Measurements from ENCODE around the gene INTS14.
A peak's percentile ranks its signal among the peaks of the same experiment; 100 is the strongest.
"Not testable (repeated sequence)": the region's sequence is repeated elsewhere in the genome, so short reads cannot be mapped to it uniquely, and the experiment has no call there.

INTS14 gene

DNA sequence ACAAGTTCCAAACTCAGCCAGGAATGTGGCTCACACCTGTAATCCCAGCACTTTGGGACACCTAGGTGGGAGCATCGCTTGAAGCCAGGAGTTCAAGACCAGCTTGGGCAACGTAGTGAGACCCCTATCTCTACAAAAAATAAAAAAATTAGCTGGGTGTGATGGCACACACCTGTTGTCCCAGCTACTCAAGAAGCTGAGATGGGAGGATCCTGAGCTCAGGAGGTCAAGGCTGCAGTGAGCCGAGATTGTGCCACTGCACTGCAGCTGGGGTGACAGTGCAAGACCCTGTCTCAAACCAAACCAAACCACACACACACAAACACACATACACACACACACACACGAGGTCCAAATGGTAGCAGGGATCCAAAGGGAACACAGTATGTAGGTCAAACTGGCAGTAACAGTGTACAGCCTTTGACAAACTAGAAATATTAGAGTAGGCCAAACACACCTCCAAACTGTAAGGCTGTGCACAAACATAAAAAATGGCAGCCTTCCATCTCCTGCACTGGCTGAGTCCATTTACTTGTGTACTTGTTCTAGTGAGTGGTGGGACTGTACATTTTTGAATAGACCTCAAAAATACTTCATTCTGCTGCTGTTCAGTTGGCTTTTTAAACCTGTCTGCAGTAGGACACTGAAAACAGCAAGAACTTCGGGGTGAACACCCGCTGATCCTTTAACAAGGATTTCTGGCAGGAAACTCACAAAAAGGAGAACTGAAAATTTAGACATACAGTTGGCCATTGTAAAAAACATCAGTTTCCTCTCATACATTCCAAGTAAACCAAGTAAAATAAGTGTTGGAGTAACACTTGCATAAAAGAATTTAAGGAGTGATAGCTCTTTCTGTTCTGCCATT lies 33.6 kb downstream of the INTS14 start:
- no peak for DNase-seq

DNA sequence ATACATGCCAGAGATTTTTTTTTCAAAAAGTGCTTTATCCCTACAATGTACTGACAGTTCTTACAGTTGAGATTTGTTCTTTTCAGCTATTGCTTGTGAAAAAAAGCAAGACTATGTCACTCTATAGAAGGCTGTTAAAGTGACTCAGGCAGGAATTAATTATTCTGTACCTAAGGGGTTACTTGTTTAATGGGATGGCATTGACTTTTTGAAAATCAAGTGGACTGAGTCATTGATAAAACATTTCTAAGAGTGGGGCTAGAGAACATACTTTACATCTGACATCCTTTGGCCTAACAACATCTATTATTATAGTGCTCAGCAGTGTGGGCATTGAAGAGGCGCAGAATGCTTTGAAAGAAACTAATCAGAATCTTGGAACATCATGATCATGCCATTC lies 34.3 kb downstream of the INTS14 start:
- DNase-seq: no peak

DNA sequence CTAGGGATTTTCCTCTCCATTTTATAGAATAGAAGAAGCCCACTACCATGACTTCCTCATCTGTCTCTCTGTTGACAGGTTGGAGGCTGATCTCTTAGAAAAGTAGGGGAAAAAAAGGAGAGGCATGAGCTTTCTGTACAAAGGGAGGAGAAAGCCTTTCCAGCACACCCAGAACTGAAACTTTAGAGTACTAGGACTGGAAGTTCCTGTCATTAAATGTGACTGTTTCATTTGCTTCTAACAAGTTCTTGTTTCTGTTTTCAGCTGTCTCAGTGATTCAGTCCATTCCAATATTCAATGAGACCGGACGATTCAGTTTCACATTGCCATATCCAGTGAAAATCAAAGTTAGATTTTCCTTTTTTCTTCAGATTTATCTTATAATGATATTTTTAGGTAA lies 39.0 kb downstream of the INTS14 start:
- DNase-seq: no peak

- no peak for DNase-seq
Observed at GRCh38 chr15:65569728-65570127, 41.2 kb downstream of the INTS14 start.

DNA sequence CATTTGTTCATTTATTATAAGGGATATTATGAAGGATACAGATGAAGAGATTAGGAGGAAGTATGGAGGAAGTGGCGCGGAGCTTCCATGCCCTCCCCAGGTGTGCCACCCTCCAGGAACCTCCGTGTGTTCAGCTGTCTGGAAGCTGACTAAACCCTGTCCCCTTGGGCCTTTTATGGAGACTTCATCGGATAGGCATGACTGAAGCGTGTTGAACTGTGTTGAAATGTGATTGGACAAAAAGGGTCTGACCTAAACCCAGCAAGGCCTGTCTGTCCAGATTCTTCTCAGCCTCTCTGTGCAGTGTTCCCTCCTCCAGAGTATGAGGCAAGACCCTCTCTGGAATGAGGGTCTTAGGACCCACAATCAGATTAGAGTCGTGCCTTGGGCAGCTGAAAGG lies 49.0 kb downstream of the INTS14 start:
- DNase-seq: no peak

GRCh38 chr15:65559941-65560340 lies 51.0 kb downstream of the INTS14 start:
- no peak for DNase-seq

DNA sequence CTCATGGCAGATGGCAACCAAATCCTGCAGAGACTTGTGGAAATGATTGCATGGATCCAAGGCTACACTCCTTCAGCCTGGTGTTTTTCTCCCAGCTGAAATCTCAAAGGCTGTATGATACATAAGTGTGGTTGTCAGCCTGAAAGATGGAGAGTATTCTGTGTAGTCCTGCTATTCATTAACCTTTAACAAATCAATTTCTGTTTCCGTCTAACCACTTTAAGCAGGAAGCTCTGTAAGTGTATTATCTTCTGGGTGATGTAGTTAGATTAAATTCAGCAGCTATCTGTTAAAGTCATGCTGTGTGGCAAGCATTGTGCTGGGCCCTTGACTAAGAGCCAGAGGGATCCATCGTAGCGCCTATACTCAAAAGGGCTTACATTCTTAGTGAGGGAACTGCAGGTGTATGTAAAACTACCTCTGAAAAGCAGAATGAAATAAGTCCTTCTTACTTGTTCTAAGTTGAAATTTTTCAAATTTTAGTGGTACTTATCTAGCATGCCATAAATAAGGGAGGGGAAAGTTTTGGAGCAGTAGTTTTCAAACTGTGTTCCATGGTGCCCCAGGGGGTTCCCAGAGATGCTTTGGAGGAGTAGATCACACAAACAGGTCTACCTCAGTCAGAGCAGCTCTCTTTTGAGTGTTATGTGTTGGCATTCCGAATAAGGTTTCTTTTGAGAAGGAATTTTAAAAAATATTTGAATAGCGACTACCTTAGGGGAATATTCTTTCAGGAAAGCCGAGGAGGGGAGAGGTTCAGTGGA lies 51.8 kb downstream of the INTS14 start:
- DNase-seq: no peak

DNA sequence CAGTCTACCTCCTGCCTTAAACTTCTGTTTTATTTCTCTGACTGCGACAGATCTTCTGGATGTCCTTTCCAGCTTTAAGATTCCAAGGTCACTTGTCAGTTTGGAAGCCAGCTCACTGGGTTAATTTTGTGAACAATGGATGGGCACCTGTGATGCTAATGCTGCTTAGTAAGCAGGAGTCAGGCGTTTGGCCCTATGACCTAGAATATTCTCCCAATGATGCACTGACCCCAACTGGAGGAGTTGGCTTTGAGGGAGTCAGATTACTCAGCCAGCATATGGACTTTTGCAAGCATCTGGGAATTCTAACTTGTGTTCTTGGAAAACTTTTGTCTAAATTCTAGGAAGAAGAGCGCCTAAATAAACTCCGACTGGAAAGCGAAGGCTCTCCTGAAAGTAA lies 52.6 kb downstream of the INTS14 start:
- no peak for DNase-seq

- DNase-seq: no peak
Observed at GRCh38 chr15:65556622-65557021, 54.3 kb downstream of the INTS14 start.

DNA sequence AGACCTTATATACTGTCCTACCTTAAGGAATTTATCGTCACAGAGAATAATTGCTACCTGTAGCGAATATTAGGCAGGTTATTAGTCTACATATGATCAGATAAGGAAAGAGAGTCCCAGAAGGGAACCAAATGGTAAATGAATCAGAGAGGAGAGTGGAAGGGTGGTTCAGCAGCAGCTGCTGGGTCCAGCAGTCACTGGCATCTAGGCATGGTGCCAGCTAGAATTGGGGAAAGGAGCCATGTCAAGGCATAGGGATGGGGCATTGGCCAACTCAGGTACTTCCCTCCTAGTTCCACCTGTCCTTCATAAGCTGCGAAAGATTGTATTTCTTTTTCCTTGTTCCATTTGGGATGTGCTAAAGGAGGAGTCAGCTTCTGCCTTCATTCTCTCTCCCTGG lies 57.2 kb downstream of the INTS14 start:
- no peak for DNase-seq

- DNase-seq: not testable (repeated sequence)
Observed at GRCh38 chr15:65552851-65553250, 58.1 kb downstream of the INTS14 start.

DNA sequence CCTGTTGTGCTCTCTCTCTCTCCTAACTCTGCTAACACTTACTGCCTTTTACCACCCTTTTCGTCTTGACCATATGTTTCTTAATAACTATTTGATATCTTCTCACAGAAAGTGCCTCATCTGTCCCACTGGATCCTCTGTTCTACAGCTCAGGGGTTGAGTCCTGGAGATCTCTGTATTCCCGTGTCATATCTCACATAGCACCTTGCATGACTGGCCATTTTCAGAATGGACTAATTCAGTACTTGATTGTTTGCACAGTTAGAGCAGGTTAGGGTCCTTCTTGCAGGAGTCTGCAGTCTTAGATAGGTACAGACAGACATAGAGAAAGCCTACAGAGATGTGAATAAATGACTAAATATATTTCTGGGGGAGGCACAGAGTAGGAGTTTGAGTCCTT lies 59.7 kb downstream of the INTS14 start:
- DNase-seq: no peak

DNA sequence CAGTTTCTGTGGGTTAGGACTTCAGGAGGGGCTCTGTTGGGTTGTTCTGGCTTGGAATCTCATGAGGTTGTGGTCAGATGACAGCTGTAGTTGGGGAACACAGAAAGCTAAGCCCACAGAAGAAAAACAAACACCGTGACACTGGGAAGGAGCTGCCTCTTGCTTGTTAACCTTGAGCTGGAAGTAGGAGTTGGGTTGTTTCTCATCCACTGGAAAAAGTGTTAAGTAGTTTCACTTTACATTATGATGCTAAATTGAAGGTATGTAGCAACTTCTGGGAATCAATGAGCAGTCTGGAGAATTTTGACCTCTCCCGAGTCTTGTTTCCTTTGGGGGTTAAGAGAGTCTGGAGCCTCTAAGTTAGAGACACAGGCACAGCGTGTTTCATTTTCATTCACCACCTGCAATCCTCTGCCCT lies 60.2 kb downstream of the INTS14 start:
- DNase-seq: no peak

DNA sequence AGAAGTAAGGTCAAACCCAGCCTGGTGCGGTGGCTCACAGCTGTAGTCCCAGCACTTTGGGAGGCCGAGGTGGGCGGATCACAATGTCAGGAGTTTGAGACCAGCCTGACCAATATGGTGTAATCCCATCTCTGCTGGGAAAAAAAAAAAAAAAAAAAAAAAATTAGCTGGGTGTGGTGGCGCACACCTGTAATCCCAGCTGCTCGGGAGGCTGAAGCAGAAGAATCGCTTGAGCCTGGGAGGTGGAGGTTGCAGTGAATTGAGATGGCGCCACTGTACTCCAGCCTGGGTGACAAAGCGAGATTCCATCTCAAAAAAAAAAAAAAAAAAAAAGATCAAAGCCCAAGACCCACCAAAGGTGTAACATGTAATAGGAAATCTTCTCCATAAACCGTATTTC lies 61.6 kb downstream of the INTS14 start:
- not testable (repeated sequence) for DNase-seq

DNA sequence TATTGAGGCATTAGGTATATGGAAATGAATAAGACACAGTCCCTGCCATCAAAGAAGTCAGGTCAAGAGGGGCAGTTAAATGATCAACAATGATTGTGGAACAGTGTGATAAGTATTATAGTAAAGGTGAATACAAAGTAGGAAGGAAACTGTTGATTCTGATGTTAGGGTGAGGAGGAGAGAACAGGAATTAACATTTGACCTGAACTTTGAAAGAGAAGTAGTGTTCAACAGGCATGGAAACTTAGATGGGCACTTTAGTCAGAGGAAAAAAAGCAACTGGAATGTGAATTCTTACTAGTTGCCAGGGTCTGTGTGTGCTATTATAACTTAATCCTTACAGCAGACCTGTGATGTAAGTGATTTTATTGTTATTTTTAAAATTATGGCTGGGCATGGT lies 63.1 kb downstream of the INTS14 start:
- DNase-seq: no peak

- DNase-seq: no peak
Observed at GRCh38 chr15:65541231-65541820, 69.6 kb downstream of the INTS14 start.

- DNase-seq: no peak
Observed at GRCh38 chr15:65540314-65540713, 70.6 kb downstream of the INTS14 start.

- no peak for DNase-seq
Observed at GRCh38 chr15:65535192-65535591, 75.7 kb downstream of the INTS14 start.

- DNase-seq: no peak
Observed at GRCh38 chr15:65533057-65533756, 77.7 kb downstream of the INTS14 start.

GRCh38 chr15:65532738-65533051 lies 78.2 kb downstream of the INTS14 start:
- DNase-seq: no peak

DNA sequence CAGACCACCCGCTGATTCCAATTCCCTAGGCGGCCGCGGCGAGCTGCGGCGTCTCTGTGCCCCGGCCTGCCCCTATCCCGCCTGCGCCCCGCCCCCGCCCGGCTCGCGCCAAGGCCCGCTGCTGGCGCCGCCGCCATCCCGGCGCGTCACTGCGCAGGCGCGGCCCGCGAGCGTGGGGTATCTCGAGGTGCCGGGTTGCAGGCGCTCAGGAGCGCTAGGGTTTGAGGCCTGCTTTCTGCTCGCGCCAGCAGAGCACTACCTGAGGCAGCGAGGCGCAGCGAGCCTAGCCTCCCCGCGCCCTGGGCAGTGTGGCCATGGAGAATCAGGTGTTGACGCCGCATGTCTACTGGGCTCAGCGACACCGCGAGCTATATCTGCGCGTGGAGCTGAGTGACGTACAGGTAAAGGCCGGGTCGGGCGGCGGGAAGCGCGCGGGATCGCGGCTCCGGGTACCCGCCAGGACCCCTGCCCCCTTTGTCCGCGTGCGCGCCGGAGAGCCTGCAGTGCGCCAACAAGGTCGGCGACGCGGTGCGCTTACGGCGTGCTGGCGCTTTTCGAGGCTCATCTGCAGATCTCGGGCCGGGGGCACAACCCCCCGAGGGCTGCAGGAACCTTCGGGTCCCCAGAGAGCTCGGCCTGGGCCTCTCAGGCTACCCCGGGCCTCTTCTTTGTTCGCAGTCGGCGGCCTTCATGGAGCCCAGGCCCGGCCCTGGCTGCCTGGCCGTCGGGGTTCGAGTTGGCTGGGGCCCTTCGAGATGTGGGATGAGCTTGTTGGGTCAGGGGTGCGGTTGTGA lies 80.4 kb downstream of the INTS14 start, which contains the start of gene HACD3:
HACD3 (plus strand) TSS at position 146 of the 794 bp plus-strand sequence; CDS start at position 315, 169 bp downstream.
- peak; percentile 86 to 89 for DNase-seq

DNA sequence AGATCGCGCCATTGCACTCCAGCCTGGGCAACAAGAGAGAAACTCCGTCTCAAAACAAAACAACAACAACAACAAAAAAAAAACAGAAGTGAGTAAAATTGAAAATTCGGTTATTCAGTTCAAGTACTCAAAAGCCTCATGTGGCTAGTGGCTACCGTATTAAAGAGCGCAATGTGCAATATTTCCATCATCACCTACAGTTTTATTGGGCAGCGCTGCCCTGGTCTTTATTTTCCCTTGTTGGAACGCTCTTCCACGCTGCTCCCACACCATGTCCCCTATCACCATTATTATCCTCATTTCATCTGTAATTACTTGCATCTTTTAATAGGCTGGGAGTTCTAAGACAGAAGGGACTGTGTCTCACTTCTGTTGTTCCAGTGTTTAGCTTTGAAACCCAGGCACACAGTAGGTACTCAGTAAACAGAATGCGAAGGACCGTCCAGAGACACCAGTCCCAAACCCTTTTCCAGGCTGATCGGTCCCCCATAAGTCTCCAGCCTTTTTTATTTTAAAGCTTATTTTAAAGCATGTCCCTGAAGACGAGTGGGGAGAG lies 81.1 kb downstream of the INTS14 start:
- no peak for DNase-seq
